Stimulated activated CD4-positive, alpha-beta T cell treated with anti-CD3 and anti-CD28 coated beads, Interleukin-4, amount 100 ng/mL, for 1 hour (primary cell): ENCODE data around the gene ISOC1.

ENCODE experiments used
- DNase-seq: peaks from one replicate; pipeline ENCODE4 v3.0.0-alpha.2; 2020

ISOC1 gene

DNA sequence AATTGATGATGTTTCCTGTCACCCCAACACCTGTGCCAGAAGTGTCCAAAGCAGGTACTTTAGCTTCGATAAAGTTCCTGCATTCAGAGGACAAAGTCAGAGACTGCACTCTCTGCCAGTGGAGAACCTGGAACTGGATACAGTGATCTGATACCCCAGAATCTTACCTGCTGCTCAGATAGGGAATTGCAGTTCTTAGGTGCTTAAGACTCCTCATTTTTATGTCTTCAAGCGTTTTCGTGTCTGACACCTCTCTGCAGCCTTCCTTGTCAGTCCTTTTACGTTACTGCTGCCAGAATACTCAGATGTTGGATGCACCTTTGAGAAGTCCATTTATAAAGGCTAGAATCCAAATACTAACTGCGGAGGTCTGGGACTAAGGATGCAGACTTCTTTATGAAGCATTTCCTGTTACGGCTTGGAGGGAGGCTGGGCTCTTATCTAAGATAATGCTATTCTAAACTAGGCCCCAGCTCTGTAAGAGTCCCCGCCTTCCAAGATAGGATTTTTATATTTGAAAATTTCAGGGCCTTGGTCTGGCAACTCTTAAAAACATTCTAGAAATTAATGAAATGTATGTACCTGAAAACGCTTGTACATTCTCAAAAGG, 1.9 kb downstream of the ISOC1 start:
- DNase-seq = no peak

DNA sequence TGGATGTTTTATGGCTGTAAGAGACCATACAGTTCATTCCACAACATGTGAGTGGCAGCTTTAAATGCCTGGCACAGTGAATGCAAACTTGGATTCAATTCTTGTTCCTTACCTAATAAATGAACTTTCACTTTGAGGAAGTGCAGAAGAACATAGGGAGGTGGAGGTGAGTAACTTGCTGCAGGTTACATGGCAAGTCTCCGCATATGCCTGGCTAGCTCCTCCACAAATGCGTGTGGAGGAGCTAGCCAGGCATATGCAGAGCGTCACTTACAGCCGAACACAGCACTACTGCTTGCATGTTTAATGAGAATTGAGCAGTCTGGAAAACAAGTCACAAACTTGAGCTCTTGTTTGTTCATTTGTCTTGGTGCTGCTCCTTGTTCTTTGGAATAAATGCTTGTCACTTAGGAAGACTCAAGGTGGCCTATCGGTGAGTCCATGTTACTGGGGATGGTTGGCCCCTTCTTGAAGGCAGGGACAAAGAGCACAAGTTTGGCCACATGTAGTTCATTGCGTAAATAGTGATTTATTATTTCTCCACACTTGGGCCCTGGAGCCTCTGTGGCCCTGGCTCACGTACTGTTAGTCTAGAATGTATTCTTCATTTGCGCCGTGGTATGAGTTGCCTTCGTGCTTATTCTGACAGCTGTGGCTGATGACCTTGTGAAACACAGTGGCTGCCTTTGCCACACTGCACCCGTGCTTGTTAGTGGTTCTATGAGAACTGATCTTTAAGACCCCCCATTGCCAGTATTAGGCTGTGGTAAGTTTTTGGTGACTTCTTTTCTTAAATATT, 3.1 kb downstream of the ISOC1 start:
- DNase-seq = no peak

DNA sequence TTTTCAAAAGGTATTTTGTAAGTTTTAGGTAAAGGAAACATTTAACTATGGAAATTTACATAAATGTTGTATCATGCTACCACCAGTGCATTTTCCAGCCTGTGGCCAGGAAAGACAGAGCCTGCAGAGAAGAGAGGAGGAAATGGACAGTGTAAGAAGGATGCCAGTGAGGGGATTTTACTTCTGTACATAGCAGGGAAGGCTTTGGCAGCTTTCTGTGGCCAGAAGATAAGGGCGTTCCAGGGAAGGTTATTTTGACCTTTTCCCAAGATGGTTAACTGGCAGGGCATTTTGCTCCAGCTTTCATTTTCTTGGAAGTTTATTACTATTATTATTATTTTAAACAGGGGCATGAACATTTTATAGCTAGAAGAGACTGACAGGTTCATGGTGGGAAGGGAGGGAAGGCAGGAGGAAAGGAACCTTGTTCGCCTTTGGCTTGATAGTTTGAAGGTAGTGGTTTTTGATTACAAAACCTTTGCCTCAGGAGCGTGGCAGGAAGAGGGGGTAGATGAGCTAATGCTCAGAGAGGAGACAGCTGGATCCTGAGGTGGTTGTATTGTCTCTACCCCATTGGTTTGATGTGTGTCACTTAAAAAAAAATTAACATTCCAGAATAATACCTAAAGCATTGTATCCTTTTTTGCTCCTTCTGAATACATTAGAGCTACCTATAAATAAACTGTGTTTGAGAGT, 4.1 kb downstream of the ISOC1 start:
- no peak for DNase-seq

DNA sequence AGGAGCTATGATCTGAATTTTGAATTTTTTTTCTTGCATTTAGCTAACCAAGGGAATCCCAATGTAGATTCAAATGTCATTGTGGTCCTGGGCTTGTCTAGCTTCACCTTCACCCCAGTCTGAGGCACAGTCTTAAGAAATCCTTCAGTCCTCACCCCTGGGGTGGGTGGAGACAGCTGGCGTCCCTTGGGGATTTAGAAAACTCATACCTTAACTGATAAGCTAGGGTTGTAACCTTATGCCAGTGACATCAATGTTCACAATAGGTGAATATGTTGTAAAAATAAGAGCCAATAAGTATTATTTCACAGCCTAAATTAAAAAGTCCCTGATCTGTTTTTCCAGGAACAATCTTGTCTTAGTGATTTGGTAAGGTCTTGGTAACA, 4.6 kb downstream of the ISOC1 start:
- DNase-seq = no peak

DNA sequence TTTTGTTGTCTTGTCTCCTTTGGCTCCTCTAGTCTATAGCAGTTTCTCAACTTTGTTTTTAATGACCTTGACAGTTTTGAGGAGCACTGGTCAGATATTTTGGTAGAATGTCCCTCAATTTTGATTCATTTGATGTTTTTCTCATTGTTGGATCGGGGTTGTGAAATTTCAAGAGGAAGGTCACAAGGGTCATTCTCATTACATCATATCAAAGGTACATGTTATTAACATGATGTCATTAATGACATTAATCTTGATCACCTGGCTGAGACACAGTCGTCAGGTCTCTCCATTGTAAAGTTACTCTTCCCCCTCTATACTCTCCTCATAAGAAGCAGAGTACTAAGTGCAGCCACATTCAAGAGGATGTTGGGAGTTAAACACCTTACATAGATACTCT, 7.2 kb downstream of the ISOC1 start:
- no peak for DNase-seq

DNA sequence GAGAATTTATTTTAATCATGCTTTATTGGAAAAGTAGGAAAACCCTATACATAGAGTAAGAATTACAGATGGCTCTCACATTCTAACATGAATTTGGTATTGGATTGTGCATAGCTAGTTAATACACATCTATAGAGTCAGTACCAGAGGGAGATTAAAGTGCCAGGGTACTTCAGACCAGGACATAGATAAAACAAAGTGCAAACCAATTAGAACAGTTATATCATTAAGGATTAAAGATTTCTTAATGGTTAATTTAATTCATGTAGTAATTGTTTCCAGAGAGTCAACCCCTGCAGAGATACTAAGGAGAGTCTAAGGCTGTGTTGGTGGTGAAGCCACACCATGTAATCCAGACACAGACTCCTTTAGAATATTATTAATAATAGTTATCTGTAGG, 8.8 kb downstream of the ISOC1 start:
- no peak for DNase-seq

DNA sequence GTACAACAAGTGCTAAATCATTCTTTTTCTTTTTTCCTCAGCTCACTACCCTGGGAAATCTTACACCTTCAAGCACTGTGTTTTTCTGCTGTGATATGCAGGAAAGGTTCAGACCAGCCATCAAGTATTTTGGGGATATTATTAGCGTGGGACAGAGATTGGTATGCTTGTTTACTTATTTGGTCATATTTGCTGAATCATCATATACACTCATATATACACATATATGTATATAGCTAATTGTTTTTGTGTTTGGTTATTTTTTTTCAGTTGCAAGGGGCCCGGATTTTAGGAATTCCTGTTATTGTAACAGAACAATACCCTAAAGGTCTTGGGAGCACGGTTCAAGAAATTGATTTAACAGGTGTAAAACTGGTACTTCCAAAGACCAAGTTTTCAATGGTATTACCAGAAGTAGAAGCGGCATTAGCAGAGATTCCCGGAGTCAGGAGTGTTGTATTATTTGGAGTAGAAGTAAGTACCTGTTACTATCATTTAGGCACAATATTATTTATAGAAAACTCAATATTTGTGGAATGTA, 10.4 kb downstream of the ISOC1 start:
- DNase-seq = no peak

DNA sequence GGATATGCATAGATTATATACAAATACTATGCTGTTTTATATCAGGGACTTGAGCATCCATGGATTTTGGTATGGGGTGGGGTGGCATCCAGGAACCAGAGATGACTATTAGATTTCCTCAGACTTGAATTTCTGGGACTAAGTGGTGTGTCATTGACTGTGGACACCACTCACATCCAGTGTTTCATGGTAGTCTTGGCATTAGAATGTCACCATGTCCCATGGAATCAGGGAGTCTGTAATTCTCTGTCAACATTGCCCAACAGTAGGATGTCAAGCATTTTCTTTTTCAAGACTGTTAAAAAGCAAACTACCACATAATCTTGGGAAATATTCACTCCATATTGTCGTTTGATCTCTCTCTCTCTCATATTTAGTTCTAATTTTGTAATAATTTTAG, 13.1 kb downstream of the ISOC1 start:
- no peak for DNase-seq

DNA sequence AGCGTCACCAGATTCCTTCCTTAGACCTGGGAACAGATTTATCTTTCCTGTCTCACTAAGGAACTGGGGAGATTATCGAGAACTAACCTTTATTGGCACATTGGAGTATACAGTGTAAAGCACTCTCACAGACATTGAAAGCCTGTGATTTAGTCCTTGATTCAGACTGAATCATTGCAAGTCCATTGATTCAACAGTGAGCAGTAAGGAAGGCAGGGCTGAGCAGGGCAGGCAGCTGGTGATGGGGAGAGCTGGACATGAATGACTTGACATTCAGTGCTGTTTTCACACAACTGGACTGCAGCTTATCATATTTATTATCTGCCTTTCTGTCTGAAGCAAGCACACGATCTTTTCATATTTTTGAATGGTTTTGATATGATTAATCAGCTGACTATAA, 16.2 kb downstream of the ISOC1 start:
- DNase-seq = no peak

DNA sequence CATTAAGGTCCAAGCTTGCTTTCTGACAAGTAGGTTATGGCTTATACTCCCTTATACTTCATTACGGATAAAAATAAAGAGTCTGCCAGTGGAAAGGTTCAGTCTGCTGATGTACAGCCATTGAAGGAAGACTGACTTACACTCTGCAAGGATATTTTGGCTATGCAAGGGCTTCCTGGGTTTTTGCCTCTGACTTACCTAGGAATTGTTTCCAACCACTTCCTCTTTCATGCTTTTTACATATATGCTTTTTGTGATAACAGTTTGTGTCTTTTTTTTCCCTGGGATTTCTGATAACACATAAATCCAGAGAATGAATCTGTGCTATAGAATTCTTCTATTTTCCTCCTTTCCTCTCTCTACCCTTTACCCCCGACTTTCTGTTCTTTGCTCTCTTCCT, 16.8 kb downstream of the ISOC1 start:
- DNase-seq = no peak

DNA sequence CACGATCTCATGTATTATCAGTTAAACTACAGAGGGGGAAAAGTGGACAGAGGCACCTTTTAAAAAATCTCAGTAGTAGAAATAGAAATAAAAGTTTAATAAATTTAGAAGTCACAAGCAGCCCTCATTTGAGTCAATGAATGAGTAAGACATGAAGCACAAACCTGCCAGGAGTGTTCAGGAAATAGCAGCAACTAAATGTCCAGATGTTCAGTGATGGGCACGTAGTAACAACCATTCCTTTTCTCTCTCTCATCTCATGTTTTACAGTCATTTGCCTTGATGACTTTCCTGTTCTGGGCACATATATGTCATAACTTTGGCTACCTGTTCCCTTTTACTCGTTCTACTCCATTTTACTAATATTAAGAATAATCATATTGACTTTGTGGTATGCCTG, 17.7 kb downstream of the ISOC1 start:
- no peak for DNase-seq

DNA sequence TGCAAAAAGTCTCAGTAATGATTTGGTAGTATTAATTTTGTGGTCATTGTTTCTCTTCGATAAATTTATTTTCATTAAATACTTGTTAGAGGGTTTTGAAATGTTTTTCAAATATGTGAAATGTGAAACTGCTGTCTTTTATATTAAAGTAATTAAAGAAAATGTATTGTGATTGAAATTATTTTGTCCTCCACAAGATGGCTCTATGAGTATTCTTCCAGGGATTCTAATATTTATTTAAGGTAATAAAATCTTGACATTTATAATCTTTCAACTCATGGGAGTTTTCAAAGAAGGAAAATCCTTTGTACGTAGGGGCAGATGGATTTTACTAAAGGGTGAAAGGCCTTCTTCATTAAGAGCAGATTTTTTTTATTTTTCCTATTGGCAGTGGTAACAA, 19.3 kb downstream of the ISOC1 start:
- no peak for DNase-seq

DNA sequence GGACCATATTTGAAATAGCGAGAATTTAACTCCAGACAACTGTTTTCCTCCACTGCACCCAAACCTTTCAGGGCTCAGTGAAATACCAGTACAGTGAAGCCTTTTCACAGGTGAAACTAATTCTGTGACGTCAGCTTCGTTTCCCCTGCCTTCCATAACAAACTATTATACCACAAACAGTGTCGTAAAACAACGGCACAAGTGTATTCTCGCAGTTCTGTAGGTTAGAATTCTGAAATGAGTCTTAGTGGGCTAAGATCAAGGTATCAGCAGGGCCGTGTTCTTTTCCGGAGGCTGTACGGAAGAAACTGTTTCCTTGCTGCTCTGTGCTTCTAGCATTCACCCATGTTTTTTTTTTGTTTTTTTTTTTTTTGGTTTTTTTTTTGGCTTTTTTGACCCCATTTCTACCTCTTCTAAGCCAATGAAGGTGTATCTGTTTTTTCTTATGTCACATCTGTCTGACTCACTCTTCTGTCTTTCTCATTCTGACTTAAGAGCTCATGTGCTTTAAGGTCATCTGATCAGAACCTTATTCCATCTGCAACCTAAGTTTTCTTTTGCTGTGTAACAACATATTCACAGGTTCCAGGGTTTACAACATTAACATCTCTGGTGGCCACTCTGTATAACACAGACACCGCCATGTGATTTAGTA, 20.1 kb downstream of the ISOC1 start:
- DNase-seq = no peak

DNA sequence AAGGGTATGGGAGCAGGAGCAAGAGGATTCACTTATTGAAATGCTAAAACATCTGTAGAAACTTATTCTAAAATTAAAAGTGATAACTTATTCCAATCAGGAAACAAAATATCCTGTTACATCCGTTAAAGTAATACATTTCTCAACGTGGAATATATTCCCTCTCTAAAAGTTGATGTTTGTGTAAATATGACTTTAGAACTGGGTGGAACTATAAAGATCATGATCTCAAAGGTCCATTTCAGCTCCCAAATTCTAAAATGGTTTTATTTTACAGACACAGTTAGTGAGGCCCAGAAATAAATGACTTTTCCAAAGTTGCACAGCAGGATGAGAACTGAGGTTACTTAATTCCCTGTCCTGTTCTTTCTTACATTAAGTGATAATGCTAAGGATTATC, 21.1 kb downstream of the ISOC1 start:
- DNase-seq = no peak

DNA sequence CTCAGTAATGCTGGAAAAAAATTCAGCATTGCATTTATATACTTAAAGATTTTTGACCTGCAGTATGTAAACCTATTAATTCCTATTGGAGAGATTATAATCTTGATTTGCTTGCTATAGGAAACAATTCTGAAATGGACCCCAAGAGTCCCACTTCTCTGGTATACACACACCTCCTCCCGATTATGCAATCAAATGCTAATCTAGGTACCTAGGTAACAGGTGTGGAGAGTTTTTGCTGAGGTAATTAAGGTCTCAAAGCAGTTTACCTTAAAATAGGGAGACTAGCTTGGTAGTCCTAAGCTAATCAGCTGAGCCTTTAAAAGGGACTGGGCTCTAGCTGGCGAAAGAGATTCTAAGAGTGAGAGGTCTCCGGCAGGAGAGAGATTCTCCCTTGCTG, 22.2 kb downstream of the ISOC1 start:
- no peak for DNase-seq

DNA sequence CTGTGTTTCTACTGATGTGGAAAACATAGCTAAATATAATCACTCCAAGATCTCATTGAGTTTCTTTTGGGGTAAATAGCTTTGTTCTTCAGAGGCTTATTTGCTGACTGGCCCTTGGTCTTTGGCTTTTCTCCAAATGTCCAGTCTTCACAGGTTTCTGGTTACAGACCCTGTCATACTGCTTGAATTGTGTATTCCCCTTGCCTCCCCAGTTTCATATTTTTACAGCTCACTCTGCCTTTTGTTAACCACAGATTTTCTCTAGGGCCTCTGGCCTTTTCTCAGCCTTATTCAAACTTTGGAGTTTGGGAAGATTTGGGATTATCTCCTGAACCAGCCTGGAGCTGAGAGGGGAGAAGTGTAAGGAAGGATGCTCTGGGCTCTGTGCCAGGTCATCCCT, 23.9 kb downstream of the ISOC1 start:
- no peak for DNase-seq

DNA sequence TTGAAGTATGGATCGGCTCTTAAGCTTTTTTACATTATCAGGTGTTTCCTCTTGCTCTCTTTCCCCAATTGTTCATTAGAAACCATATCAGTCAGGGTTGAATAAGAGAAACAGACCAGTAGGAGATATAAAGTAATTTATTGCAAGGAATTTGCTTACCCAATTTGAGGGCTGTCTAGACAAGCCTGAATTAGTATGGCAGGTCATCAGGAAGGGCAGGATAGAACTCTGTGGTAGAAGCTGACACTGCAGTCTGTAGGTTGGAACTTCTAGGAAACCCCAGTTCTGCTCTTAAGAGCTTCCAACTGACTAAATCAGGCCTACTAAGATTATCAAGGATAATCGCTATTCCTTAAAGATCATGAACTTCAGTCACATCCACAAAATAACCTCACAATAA, 24.3 kb downstream of the ISOC1 start:
- no peak for DNase-seq

DNA sequence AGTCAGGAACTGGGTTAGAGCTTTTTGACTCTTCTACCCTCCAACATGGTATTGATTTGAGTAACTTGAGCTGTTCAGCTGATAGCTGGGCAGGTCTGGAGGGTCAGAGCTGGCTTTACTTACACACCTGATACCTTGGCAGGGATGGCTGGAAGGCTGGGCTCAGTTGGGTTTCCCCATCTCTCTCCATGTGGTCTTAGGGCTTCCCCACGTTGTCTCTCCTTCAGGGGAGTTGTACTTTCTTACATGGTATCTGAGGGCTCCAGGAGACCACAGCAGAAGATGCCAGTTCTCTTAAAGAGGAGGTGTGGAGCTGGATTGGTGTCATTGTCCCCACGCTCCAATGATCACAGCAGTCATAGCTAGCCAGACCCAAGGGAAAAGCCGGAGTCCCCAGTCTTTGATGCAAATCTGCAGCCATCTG, 25.6 kb downstream of the ISOC1 start:
- DNase-seq = no peak

DNA sequence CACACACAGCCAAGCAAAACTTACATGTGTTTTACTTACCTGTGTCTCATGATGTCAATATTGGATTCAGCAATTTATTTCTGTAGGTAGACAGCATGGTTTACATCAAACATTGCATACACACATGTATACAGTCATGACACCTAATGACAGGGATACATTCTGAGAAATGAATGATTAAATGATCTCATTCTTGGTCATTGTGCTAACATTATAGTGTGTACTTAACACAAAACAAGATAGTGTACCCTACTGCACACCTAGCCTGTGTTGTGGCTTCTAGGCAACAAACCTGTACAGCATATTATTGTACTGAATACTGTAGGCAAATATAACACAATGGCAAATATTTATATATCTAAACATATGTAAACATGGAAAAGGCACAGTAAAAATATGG, 28.0 kb downstream of the ISOC1 start:
- DNase-seq = no peak

DNA sequence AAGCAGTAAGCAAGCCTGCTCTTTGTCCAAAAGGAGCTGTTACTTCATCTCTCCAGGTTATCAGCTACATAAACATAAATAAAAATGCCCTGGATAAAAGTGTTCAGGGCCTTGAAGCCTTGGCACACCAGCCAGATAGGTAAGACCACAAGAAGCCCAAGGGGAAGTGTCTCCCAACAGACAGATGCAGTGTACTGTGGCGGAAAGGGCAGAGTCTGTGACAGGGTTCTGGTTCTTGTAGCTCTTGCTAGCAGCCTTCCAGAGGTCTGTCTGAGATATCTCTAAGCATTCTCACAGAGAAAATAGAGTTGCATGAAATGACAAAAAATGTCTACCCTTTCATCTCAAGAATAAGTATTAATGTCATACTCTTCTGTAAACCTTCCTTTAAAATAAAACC, 30.1 kb downstream of the ISOC1 start:
- no peak for DNase-seq

DNA sequence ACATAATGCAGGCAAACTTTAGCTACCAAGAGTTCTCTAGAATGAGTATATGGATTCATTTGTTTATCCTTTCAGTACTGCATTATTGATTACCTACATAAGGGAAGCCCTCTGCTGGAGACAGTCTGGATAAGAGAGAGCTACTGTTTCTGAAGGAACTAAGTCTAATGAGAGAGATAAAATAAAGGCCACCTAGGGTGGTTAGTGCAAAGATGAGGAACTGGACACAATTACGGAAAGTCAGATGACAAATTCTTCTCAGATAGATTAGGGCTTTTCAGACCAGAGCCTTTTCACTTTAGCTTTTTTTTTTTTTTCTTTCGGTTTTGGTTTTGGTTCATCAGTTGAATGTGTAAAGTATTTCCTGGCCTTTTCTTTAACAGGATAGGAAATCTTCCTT, 31.3 kb downstream of the ISOC1 start:
- DNase-seq = no peak

DNA sequence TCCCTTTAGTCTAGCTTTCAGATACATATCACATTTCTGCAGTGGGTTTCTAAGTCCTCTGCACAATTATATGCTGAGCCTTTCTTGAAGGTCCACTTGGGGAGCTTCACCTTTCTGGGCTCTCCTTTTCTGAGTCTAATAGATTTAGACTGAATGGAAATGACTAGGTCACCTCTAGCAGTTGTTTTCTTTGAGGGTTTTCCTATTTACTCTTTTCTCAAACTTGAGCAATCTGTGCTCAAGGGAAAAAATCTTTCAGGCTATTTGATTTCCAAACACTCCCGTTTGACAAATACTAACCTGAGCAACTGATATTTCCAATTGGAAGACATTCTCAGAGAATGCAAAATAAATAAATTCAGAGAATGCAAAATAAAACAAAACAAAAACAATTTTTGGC, 39.0 kb downstream of the ISOC1 start:
- no peak for DNase-seq

DNA sequence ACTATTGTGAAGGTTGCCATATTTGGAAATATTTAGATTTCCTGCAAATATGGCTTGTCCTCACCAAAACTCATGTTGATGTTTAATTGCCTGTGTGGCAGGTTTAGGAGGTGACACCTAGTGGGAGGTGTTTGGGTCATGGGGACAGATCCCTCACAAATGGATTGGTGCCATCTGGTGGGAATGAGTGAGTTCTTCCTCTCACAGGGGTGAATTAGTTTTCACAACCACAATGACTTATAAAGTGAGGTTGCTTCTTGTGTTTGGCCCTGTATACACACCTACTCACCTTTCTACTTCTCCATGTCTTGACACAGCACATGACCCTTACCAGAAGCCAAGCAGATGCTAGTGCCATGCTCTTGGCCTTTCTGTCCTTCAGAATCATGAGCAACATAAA, 41.1 kb downstream of the ISOC1 start:
- DNase-seq = no peak

DNA sequence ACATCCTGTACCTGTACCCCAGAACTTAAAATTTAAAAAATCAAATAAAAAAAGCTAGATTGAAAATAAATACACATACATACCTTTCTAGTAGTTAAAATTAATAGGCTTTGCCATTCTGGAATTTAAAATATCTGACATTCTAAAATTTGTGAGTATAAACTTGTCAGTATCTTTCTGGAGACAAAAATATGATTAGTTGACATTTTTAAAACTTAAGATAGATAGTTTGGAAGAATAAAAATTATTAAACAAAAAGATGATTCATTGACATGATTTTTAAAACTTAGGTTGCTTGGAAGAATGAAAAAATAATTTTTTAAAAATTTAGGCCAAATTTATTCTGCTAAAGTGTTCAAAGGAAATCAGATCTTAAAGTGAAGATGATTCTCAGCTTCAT, 43.1 kb downstream of the ISOC1 start:
- DNase-seq = no peak
